Activated CD4-positive, CD25-positive, alpha-beta regulatory T cell treated with anti-CD3 and anti-CD28 coated beads, Interleukin-2, amount 50 U/mL, for 72 hours (primary cell): ENCODE data around the gene PTGR1.
A peak's percentile ranks its signal among the peaks of the same experiment; 100 is the strongest.
"Not testable (repeated sequence)": the region's sequence is repeated elsewhere in the genome, so short reads cannot be mapped to it uniquely, and the experiment has no call there.

Experiments used
- DNase-seq: peaks from one replicate; pipeline ENCODE4 v3.0.0; 2021

Gene PTGR1

DNA sequence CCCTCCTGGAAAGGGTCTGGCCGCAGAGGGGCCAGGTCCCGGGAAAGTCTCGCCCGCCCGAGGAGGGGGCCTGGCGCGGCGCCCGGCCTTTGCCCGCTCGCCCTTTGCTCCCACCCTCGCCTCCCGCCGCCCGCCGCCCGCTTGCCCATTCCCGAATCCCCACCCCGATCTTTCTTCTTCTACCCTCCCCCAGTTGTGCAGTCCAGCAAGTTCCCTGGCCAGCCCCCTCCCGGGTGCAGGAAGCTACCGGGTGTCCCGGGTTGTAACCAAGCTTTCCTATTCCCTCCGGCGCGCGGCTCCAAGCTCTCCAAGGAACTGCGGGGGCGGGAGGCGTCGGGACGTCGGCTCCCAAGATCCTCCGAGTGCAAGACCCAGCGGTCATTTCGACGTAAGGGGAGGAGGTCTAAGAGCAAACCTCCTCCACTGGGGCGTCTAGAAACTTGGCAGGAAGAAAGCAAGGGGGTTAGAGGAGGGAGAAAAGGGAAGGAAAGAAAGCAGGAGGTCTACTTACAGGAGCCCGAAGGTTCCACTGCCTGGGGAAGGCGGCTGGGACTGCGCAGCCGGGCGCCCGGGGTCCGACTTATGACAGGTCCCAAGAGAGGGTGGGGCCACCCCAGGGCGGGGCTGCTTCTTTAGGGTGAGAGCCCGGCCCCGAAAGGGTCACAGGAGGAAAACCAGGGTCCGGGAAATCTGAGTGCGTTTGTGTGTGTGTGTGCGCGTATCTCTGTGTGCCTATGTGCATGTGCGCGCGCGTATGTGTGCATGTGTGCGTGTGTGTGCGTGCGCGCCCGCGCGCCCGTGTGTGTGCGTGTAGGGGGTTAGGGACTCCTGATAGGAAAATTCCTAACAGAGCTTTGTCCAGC is at the start of gene PTGR1:
Gene PTGR1, minus strand, starts transcription at position 556 of the 863 bp plus-strand sequence. CDS start 2,225 bp downstream, outside the sequence.
- DNase-seq = peak; percentile 31

GRCh38 chr9:111649016-111649415 is 49.6 kb upstream of the PTGR1 start:
- no peak for DNase-seq

DNA sequence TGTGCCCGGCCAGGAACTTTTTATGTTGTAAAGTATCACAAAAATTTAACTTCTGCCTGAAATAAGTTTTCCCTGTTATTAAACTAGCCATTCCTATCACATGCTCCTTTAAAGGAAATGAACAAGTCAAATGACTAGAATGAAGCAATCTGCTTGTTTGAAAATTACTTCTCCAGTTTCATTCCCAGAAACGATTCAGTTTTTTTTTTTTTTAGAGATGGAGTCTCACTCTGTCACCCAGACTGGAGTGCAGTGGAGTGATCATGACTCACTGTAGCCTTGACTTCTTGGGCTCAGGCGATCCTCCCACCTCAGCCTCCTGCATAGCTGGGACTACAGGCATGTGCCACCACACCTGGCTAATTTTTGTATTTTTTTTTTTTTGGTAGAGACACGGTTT is 48.6 kb upstream of the PTGR1 start:
- no peak for DNase-seq

DNA sequence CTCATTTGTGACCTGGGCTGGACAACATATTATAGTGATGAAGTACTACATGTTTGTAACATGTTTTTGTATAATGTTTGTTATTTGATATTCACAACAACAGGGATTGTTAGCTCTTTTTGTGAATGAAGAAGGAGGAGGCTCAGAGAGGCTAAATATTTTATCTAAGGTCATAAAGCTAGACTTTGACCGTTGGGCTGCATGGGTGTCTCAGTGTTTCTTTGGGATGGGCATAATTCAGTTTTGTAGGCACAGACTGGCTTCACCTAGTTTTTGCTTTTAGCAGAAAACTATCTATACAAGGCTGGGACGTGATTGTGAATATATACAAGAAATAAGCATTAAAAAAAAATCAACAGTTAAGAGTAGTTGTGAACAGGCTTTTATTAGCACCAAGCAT is 47.0 kb upstream of the PTGR1 start:
- DNase-seq = no peak

GRCh38 chr9:111645806-111646205 is 46.4 kb upstream of the PTGR1 start:
- no peak for DNase-seq

GRCh38 chr9:111644195-111644772 is 44.8 kb upstream of the PTGR1 start:
- no peak for DNase-seq

GRCh38 chr9:111637421-111637950 is 38.0 kb upstream of the PTGR1 start:
- DNase-seq = no peak

DNA sequence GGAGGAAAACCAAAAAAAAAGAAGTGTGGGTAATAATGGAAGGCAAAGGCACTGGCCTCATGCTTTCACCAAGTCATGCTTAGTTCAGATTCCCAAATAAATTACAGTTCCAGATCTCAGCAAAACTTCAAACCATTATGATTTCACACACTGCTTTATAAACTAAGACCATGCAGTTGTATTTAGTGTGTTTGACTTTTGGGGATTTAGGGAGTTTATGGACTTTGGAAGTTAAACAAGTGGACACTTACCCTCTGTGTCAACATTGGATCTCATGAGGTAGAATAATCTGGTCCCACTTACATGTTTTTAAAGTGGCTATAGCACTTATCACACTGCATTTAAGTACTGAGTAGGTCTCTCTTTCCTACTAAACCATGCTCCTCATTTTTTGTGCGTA is 35.4 kb upstream of the PTGR1 start:
- DNase-seq = no peak

DNA sequence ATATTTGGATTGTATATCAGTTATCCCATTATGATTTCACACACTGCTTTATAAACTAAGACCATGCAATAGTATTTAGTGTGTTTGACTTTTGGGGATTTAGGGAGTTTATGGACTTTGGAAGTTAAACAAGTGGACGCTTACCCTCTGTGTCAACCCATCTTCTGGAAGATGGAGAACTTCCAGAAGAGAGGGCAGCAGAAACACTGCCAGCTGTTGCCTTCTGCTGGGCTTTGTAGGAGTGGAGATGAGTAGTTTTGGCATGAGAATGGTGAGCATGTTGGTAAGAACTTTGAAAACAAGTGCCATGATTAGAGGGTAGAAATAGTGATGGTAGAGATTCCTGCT is 33.9 kb upstream of the PTGR1 start:
- DNase-seq = no peak

DNA sequence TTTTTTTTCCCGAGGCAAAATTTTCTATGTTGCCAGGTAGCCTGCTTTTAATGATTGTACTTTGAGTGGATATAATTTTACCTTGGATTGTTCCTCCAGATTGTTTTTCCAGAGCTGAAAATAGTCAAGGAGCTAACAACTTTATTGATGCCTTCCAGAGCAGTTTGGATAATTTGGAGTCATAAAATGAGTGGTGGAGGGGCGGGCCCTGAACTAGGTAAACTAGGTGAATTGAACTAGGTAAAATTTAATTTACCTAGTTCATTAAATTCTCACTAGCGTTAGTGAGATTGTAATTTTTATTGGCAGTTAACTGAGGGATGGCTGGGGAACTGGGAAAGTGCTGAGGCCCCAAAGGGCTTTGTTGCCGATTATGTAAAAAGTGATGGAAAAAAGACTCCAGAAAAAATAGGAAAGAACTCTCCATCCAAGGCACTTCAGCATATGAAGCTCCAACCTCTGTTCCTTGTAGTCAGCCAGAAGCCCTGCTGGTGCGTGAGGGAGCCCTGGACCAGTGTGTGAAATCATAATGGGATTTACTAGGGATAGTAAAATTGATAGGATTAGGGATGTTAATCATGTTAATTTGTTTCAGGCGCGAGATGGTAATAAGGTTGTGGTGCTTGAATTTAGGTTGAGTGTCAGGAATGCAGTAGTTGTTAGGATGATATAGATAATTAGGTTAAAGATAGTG is 33.4 kb upstream of the PTGR1 start:
- DNase-seq = no peak

DNA sequence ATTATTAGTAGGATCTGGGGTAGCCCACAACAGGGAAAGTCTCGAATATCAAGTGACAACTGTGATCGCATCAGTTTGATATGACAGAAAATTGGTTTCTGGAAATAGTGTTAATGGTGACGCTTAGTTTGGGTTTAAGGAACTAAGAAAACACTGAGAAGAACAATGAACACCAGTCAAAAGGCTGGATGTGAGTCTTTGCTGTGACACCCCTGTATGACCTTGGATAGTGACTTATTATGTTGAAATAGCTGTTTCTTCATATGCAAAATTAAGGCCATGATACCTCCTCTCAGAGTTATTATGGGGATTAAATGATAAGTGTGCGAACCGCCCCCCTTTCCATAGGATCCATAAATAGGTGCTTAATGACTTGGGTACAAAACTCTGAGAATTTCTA is 32.6 kb upstream of the PTGR1 start:
- DNase-seq = no peak

DNA sequence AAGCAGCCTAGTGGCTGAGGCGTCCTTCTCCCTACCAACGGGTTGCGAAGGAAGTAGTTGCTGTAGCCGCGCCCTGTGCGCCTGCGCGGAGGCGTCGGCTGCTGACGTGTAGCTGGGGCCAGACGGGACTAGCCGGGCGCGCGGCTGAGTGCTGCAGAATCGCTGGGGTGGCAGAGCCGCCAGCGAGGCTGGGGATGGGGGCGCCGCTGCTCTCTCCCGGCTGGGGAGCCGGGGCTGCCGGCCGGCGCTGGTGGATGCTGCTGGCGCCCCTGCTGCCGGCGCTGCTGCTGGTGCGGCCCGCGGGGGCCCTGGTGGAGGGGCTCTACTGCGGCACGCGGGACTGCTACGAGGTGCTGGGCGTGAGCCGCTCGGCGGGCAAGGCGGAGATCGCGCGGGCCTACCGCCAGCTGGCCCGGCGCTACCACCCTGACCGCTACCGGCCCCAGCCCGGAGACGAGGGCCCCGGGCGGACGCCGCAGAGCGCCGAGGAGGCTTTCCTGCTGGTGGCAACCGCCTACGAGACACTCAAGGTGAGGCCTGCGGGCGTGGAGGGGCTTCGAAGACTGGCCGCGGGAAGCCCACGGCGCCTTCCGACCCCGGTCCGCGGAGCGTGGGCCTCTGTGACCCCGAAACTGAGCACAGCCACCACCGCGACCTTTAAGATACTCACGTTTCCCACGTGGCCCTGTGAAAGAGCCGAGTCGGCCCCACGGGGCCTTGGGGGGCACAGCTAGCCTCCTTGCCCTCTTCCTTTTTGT is 31.9 kb upstream of the PTGR1 start, which contains the start of gene DNAJC25:
Gene DNAJC25, plus strand, starts transcription at position 121 of the 758 bp plus-strand sequence. Its CDS starts 74 bp downstream, at position 195.
- DNase-seq = peak; percentile 92

- DNase-seq = no peak
These were observed 31.4 kb upstream of the PTGR1 start for GRCh38 chr9:111630964-111631213.

DNA sequence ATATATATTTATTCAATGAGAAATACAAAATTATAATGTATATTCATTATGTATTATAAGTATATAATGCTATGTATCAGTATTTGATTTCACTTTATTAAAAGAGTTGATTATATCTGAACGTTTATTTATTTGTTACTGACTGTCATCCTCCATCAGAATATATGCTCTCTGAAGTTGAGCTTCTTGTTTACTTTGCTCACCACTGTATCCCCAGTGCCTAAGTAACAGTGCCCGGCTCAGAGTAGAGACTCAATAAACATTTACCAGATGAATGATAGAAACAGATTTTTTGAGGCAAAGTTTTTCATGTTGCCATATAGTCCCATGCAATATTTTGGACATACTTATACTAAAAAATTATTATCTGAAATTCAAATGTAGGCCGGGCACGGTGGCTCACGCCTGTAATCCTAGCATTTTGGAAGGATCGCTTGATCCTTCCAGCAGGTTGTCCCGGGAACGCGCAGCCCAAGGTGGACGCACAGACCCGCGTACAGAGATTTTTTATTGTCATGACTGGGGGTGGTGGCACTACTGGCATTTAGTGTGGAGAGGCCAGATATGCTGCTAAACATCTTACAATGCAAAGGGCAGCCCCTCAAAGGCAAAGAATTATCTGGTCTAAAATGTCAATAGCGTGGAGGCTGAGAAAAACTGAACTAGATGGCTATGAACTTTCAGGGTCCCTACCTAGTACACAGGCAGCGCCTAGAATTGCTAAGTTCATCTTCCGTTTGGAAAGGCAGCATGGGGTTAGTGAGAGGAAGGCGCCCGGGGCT is 30.9 kb upstream of the PTGR1 start:
- DNase-seq = no peak

GRCh38 chr9:111628411-111628810 is 29.0 kb upstream of the PTGR1 start:
- no peak for DNase-seq

DNA sequence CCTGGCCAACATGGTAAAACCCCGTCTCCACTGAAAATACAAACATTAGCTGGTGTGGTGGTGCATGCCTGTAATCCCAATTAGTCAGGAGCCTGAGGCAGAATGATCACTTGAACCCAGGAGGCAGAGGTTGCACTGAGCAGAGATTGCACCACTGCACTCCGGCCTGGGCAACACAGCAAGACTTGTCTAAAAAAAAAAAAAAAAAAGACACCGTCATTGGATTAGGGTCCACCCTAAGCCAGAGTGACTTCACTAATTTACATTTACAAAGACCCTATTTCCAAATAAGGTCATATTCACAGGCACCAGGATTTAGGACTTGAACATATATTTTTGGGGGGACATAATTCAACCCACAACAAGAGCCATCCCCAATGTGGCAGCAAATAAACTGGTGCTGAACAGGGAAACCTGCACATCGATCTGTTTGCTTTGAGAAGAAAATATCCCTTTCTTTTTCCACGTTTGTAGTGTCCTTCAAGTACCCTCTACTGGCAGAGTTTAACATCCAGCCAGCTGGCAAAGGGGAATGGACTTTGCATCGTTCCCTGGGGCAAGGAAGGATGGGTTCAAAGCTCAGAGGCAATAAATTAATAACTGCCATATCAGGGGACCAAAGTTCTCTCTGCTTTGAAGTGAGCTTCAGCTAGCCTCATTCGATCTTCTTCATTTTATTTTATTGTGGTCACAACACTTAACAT is 28.0 kb upstream of the PTGR1 start:
- DNase-seq = no peak

DNA sequence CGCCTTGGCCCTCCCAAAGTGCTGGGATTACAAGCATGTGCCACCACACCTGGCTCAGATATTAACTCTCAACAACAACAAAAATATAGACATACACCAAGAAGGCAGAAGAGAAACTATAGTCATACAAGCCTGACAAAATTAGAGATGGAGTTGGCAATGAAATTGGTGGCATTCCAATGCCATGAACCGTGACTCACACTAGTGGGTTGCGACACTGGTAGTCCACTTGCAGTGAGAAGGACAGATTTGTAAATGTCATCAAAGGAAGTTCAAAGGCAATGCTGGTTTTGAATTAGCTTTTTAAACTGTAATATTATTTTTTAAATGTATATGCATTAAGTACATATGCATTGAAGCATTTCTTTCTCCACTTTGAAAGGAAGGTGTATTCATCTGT is 23.2 kb upstream of the PTGR1 start:
- no peak for DNase-seq

- DNase-seq = no peak
These were observed 22.5 kb upstream of the PTGR1 start for GRCh38 chr9:111621895-111622480.

DNA sequence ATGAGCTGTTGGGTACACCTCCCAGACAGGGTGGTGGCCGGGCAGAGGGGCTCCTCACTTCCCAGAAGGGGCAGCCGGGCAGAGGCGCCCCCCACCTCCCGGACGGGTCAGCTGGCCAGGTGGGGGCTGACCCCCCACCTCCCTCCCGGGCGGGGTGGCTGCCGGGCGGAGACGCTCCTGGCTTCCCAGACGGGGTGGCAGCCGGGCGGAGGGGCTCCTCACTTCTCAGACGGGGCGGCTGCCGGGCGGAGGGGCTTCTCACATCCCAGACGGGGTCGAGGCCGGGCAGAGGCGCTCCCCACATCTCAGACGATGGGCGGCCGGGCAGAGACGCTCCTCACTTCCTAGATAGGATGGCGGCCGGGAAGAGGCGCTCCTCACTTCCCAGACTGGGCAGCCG is 17.9 kb upstream of the PTGR1 start:
- DNase-seq = not testable (repeated sequence)

GRCh38 chr9:111615928-111616327 is 16.5 kb upstream of the PTGR1 start:
- no peak for DNase-seq

DNA sequence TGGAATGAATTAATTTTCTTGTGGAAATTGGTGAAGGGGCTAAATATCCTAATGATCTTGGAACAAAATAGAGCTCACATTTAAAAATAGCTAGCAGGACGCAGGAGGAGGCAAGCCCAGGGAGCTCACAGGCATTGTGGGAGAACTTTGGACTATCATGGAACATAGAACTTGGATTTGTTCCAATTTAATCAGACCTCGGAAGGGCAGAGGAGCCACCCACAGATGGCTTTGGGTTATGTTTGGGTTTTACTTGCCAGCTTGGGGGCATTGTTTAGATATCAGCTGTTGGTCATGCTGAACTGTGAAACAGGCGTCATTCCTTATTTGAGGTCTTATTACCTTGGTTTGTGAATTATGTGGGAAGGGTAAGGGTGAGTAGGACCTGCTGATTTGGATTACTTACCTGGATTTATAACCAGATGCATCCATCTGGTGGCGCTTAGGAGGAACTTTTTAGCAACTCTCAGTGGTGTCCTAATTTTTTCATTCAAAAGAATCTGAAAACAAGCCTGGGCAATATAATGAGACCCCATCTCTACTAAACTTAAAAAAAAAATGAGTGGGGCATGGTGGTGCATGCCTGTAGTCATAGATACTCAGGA is 14.1 kb upstream of the PTGR1 start:
- no peak for DNase-seq
